ENCODE measurements around the gene ZFR.

DNA sequence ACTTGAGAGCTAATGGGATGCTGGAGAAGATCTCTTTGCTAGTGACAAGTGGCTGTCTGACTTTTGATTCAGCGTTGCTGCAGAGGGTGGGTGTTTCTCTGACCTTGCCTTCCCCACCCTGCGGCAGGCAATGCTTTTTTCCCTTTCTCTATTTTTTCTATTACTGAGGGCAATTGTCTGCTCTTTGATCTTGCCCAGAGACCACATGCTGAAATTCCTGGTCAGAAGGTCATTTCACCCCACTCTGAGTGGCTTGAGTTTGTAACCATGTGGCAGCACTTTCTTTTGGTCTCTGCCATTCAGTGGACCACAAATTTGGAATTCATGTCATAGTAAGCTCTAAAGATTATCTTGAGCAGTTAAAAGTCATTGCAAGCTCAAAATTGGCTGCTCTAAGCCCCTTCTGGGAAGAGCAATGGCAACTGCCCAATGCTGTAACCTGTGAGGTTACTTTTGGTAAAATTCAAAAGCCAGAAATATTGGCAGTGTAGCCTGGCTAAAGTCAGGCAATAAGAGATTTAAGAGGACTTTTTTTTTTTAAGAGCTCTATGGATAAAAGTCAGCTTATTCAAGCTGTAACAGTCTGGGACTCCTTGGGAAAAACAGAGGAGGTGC lies 101.4 kb downstream of the ZFR start:
- TF ChIP-seq POLR2A (IDR thresholded peaks at IDR 0.05) (no peak), POLR2AphosphoS5 (IDR thresholded peaks at IDR 0.05) (no peak), EP300 (IDR thresholded peaks at IDR 0.05) (no peak)
- TF ChIP-seq, protein P1, sequence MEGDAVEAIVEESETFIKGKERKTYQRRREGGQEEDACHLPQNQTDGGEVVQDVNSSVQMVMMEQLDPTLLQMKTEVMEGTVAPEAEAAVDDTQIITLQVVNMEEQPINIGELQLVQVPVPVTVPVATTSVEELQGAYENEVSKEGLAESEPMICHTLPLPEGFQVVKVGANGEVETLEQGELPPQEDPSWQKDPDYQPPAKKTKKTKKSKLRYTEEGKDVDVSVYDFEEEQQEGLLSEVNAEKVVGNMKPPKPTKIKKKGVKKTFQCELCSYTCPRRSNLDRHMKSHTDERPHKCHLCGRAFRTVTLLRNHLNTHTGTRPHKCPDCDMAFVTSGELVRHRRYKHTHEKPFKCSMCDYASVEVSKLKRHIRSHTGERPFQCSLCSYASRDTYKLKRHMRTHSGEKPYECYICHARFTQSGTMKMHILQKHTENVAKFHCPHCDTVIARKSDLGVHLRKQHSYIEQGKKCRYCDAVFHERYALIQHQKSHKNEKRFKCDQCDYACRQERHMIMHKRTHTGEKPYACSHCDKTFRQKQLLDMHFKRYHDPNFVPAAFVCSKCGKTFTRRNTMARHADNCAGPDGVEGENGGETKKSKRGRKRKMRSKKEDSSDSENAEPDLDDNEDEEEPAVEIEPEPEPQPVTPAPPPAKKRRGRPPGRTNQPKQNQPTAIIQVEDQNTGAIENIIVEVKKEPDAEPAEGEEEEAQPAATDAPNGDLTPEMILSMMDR (IDR thresholded peaks at IDR 0.05): no peak
